NCI-H1417 (cell line): ENCODE measurements around the gene STX19.

ENCODE experiments used
- DNase-seq, 3 experiments: peaks; one replicate each; lab custom pipeline; 2025; lab: John Stamatoyannopoulos, UW

Gene STX19

GRCh38 chr3:94036909-94037507 lies 8.6 kb upstream of the STX19 start:
- DNase-seq: peak in 2 of 3 experiments; percentile 5 to 19

GRCh38 chr3:94026623-94027022 lies 1.8 kb downstream of the STX19 start:
- no peak for DNase-seq

- no peak for DNase-seq
Observed at GRCh38 chr3:94024385-94024784, 4.0 kb downstream of the STX19 start.

- DNase-seq: no peak
Observed at GRCh38 chr3:94020293-94020692, 8.1 kb downstream of the STX19 start.

GRCh38 chr3:94019659-94020058 lies 8.7 kb downstream of the STX19 start:
- no peak for DNase-seq

- DNase-seq: no peak
Observed at GRCh38 chr3:94015025-94015424, 13.4 kb downstream of the STX19 start.

GRCh38 chr3:94012185-94012584 lies 16.2 kb downstream of the STX19 start:
- DNase-seq: no peak

- DNase-seq: no peak
Observed at GRCh38 chr3:94011233-94011711, 17.1 kb downstream of the STX19 start.

GRCh38 chr3:94009608-94010007 lies 18.8 kb downstream of the STX19 start:
- peak in 1 of 3 experiments; percentile 49 for DNase-seq

GRCh38 chr3:94008253-94008652 lies 20.1 kb downstream of the STX19 start:
- DNase-seq: no peak

GRCh38 chr3:94004301-94004910 lies 24.0 kb downstream of the STX19 start:
- peak in 1 of 3 experiments; percentile 61 for DNase-seq

- no peak for DNase-seq
Observed at GRCh38 chr3:94001827-94002495, 26.4 kb downstream of the STX19 start.

- no peak for DNase-seq
Observed at GRCh38 chr3:94001191-94001590, 27.2 kb downstream of the STX19 start.

- DNase-seq: no peak
Observed at GRCh38 chr3:93994056-93994455, 34.3 kb downstream of the STX19 start.

- DNase-seq: peak in 1 of 3 experiments; percentile 11
Observed at GRCh38 chr3:93992207-93992606, 36.2 kb downstream of the STX19 start.

GRCh38 chr3:93991631-93992030 lies 36.8 kb downstream of the STX19 start:
- peak in 1 of 3 experiments; percentile 5 for DNase-seq

- no peak for DNase-seq
Observed at GRCh38 chr3:93989241-93989640, 39.2 kb downstream of the STX19 start.

GRCh38 chr3:93988764-93989163 lies 39.6 kb downstream of the STX19 start:
- DNase-seq: no peak

GRCh38 chr3:93988283-93988682 lies 40.1 kb downstream of the STX19 start:
- DNase-seq: no peak

GRCh38 chr3:93984618-93985017 lies 43.8 kb downstream of the STX19 start:
- DNase-seq: no peak

- no peak for DNase-seq
Observed at GRCh38 chr3:93983408-93983807, 45.0 kb downstream of the STX19 start.

GRCh38 chr3:93981649-93982048 lies 46.7 kb downstream of the STX19 start:
- DNase-seq: no peak
